Uterus (tissue), 2 donors: ENCODE data around the gene TNS1.

Experiments
- CTCF ChIP-seq, 4 experiments: fragments of 200-600 bp in 2 of 4; fragments of 450-650 bp in 2 of 4; sonication (generic) in 2 of 4; IDR thresholded peaks; one replicate each; pipeline ENCODE4 v1.5.1; 2016 to 2019; ENCODE audit warnings: antibody characterized with exemption in 4 of 4, mild to moderate bottlenecking in 2 of 4, moderate library complexity in 1 of 4
- POLR2A ChIP-seq, 2 donors: fragments of 450-650 bp; IDR thresholded peaks; one replicate each; pipeline ENCODE4 v1.6.1; 2016; ENCODE audit warnings: antibody characterized with exemption in 2 of 2, mild to moderate bottlenecking in 1 of 2, moderate library complexity in 1 of 2

- no peak for TF ChIP-seq CTCF (IDR thresholded peaks at IDR 0.05)
- no peak for TF ChIP-seq POLR2A (IDR thresholded peaks at IDR 0.05)
Observed at GRCh38 chr2:218031261-218031660, 28.5 kb upstream of the TNS1 start.
